SU-DHL-6 (cell line): ENCODE measurements around the gene RAPGEF5.

Experiments
- H2AFZ ChIP-seq: fragments of 200-600 bp; sonication (generic); 2 replicates; pipeline ENCODE4 v1.6.1; 2014; ENCODE audit warnings: low read depth, mild to moderate bottlenecking, moderate library complexity, mixed read lengths, antibody characterized with exemption, low read length; ENCODE audit not compliant: severe bottlenecking
- H3F3A ChIP-seq: fragments of 200-600 bp; shearing (Covaris generic); 2 replicates; pipeline ENCODE4 v1.6.0; 2016; ENCODE audit warnings: antibody characterized with exemption, mild to moderate bottlenecking; ENCODE audit not compliant: insufficient read depth
- H3K27ac ChIP-seq: fragments of 200-600 bp; sonication (generic); 2 replicates; pipeline ENCODE4 v1.5.1; 2016; ENCODE audit warnings: low read depth, mild to moderate bottlenecking, low read length, moderate library complexity, mixed read lengths
- H3K27me3 ChIP-seq: fragments of 200-600 bp; sonication (generic), shearing (Covaris generic); 2 replicates; pipeline ENCODE4 v1.6.0; 2014; ENCODE audit warnings: mild to moderate bottlenecking, low read length
- H3K36me3 ChIP-seq: fragments of 200-600 bp; sonication (generic); 2 replicates; pipeline ENCODE4 v1.6.1; 2014; ENCODE audit warnings: mild to moderate bottlenecking, low read length, mixed read lengths
- H3K4me2 ChIP-seq: fragments of 300-600, 200-600 bp; shearing (Covaris generic), sonication (generic); 2 replicates; pipeline ENCODE4 v1.6.0; 2014; ENCODE audit warnings: low read length, low read depth, mild to moderate bottlenecking; ENCODE audit not compliant: poor library complexity, severe bottlenecking
- H3K4me3 ChIP-seq: fragments of 200-600 bp; sonication (generic); 2 replicates; pipeline ENCODE4 v1.5.1; 2014; ENCODE audit warnings: antibody characterized with exemption, low read length, mild to moderate bottlenecking, mixed read lengths; ENCODE audit not compliant: insufficient read depth, poor library complexity, severe bottlenecking
- H3K79me2 ChIP-seq: fragments of 200-600 bp; sonication (generic); 2 replicates; pipeline ENCODE4 v1.6.1; 2014; ENCODE audit warnings: mild to moderate bottlenecking, low read length, moderate library complexity; ENCODE audit not compliant: insufficient read depth
- H3K9ac ChIP-seq: fragments of 200-600 bp; sonication (generic); 2 replicates; pipeline ENCODE4 v1.7.0; 2014; ENCODE audit warnings: mild to moderate bottlenecking, low read length
- H3K9me2 ChIP-seq: fragments of 200-600 bp; sonication (generic); replicated peaks from 2 replicates; pipeline ENCODE4 v1.6.1; 2014; ENCODE audit warnings: low read length; ENCODE audit not compliant: insufficient read depth
- H3K9me3 ChIP-seq: fragments of 200-600 bp; sonication (generic); 2 replicates; pipeline ENCODE4 v1.6.1; 2014; ENCODE audit warnings: low read length, mixed read lengths; ENCODE audit not compliant: insufficient read depth
- H4K20me1 ChIP-seq: fragments of 200-600 bp; sonication (generic); 2 replicates; pipeline ENCODE4 v1.6.1; 2014; ENCODE audit warnings: low read depth, mild to moderate bottlenecking, antibody characterized with exemption, low read length, moderate library complexity, mixed read lengths
- CTCF ChIP-seq: fragments of 200-600 bp; sonication (generic); IDR thresholded peaks from one replicate; pipeline ENCODE4 v1.5.1; 2017; ENCODE audit warnings: antibody characterized with exemption, mild to moderate bottlenecking, low read length, moderate library complexity; ENCODE audit not compliant: insufficient read depth, poor library complexity, severe bottlenecking
- EZH2phosphoT487 ChIP-seq: fragments of 200-600 bp; sonication (generic), shearing (Covaris generic); conservative IDR thresholded peaks from 2 replicates; pipeline ENCODE4 v1.6.1; 2018; ENCODE audit warnings: mild to moderate bottlenecking, antibody characterized with exemption, low read length, moderate library complexity, mixed read lengths

Gene RAPGEF5

DNA sequence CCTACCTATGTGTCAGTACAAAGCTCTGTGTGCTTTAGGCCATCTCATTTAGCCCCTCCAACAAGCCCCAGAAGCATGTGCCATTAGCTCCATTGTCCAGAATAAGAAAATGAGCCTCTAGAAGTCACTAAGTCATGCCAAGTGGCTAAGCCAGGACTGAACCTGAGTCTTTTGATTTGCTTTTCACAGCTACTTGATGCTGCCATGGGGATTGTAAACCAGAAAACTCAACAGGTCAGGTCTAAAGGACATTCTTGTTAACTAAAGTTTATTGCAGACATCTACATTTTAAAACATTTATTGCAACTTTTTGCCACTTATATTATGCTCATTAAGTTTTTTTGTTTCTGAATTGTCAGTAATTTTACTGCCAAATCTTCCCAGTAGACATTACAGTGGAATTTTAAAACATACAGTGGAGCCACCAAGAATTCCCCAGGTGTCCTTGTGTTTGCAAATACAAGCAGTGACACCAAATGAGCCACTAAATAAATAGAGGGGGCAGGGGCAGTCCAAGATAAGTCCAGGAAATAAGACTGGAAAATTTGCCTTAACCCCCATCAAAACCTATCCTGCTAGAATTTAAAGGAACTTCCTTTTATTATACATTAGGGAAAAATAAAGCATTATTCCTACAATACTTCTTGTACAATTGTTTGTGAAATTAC, 115.9 kb downstream of the RAPGEF5 start:
- H4K20me1 ChIP-seq: no peaks in the 10 kb centered on the region
- no peaks in the 10 kb centered on the region for H3K79me2 ChIP-seq
- H3K9me3 ChIP-seq: no peaks in the 10 kb centered on the region
- no peak overlapping the region for H3K27ac ChIP-seq
- H3K9me2 ChIP-seq: no peaks in the 10 kb centered on the region
- H3F3A ChIP-seq: no peaks in the 10 kb centered on the region
- H2AFZ ChIP-seq: no peak overlapping the region
- no peaks in the 10 kb centered on the region for H3K27me3 ChIP-seq
- no peaks in the 10 kb centered on the region for H3K36me3 ChIP-seq
- no peak overlapping the region for H3K4me3 ChIP-seq
- TF ChIP-seq CTCF (no peak), EZH2phosphoT487 (no peak)
- no peak overlapping the region for H3K9ac ChIP-seq
- H3K4me2 ChIP-seq: no peak overlapping the region

DNA sequence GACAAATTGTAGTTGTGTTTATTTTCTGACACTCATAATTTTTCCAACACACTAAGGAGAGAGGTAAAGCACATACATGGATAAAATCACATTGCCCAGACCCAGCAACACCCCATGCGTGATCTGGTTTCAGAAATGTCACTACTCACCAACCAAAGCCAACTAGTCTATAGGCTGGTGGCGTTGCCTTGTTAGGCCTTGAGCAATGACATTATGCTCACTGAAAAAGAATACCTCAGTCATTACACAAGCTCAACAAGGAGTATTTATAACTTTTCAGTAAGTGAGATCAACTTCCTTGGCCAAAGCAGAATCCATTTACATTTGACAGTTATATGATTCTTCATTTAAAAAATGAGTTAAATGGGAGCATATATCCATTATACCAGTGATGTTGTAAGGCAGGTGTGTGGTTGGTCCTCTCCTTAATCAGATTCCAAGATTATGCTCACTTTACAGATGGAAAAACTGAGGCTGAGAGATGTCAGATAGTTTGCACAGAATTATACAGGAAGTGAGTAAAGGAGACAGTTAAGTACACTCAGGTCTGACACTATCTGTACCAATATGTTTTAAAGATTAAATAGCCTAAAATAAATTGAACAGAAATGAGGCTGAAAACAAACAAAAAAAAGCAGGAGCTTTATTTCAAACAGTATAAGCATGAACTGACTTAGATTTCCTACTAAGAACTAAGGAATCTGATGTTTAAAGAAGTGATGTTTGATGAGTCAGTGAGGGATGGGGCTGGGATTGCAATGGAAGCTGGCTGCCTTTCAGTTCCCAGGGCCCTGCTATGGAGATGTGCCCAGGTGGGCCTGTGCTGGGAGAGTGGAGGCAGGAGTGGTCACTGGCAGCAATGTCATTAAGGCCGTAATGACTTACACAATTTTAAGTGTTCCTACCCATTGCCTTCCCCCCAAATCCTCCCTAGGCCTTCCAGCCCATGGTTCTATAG, 118.3 kb downstream of the RAPGEF5 start:
- TF ChIP-seq EZH2phosphoT487 (no peak), CTCF (no peak)
- H3K4me2 ChIP-seq: no peak overlapping the region
- no peaks in the 10 kb centered on the region for H3K27me3 ChIP-seq
- no peaks in the 10 kb centered on the region for H3K9me3 ChIP-seq
- H2AFZ ChIP-seq: no peak overlapping the region
- no peak overlapping the region for H3K9ac ChIP-seq
- no peaks in the 10 kb centered on the region for H3K79me2 ChIP-seq
- no peaks in the 10 kb centered on the region for H4K20me1 ChIP-seq
- no peak overlapping the region for H3K4me3 ChIP-seq
- H3K27ac ChIP-seq: no peak overlapping the region
- H3F3A ChIP-seq: no peaks in the 10 kb centered on the region
- H3K9me2 ChIP-seq: no peaks in the 10 kb centered on the region
- no peaks in the 10 kb centered on the region for H3K36me3 ChIP-seq

GRCh38 chr7:22235134-22235533, 121.8 kb downstream of the RAPGEF5 start:
- Histone ChIP-seq H3K79me2 (no peaks in the 10 kb centered on the region), H3K36me3 (no peaks in the 10 kb centered on the region), H3K27me3 (no peaks in the 10 kb centered on the region), H3K9me3 (no peaks in the 10 kb centered on the region), H3K4me3 (no peak overlapping the region), H2AFZ (no peak overlapping the region), H3K27ac (no peak overlapping the region), H3K9ac (no peak overlapping the region), H3F3A (no peaks in the 10 kb centered on the region), H3K9me2 (no peaks in the 10 kb centered on the region), H4K20me1 (no peaks in the 10 kb centered on the region), H3K4me2 (no peak overlapping the region)
- no peak for TF ChIP-seq CTCF
- no peak for TF ChIP-seq EZH2phosphoT487
